GM23338 (cell line): Measurements from ENCODE around the gene MTMR3.

Experiments
- CTCF ChIP-seq, 2 experiments: fragments of 200-600 bp in 1 of 2; sonication (generic) in 1 of 2; conservative IDR thresholded peaks; 2 replicates each; pipeline versions ENCODE4 v1.5.1 to v1.6.1; 2016 to 2017; ENCODE audit warnings: antibody characterized with exemption in 2 of 2, low read depth in 2 of 2, mild to moderate bottlenecking in 2 of 2, moderate library complexity in 1 of 2
- EZH2 ChIP-seq: fragments of 200-600 bp; sonication (generic); IDR thresholded peaks from one replicate; pipeline ENCODE4 v1.8.0; 2017; ENCODE audit warnings: antibody characterized with exemption, mild to moderate bottlenecking, low read depth; ENCODE audit not compliant: unreplicated experiment
- EZH2phosphoT487 ChIP-seq: fragments of 200-600 bp; sonication (generic); IDR thresholded peaks from one replicate; pipeline ENCODE4 v1.8.1; 2018; ENCODE audit warnings: antibody characterized with exemption; ENCODE audit not compliant: unreplicated experiment
- JUNB ChIP-seq: IDR thresholded peaks from one replicate; pipeline ENCODE4 v1.6.1; 2016; ENCODE audit warnings: antibody characterized with exemption; ENCODE audit not compliant: unreplicated experiment
- POLR2AphosphoS5 ChIP-seq: IDR thresholded peaks from 2 replicates; pipeline ENCODE4 v1.6.1; 2016; ENCODE audit warnings: antibody characterized with exemption, low read depth
- TF ChIP-seq, protein P1 (sequence below): IDR thresholded peaks from one replicate; pipeline ENCODE4 v1.6.1; 2018; ENCODE audit warnings: antibody characterized with exemption; ENCODE audit not compliant: unreplicated experiment

DNA sequence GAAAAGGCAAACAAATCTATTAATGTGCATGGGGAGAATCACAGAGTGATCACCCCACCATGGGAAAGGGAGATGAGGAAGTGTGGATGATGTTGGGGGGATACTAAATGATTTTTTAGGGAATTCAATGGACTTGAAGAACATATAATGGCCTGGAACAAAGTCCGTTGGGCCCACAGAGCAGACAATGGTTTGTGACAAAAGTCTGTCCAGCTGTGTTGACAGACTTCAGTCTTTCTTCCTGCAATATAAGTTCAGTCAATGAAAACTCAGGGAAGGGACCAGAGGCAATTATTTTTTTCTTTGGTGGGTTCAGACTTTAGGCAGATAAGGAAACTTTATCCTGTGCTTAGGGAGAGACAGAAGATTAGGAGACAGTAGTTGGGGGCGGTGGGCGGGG, 179.3 kb downstream of the MTMR3 start:
- TF ChIP-seq EZH2, result no peak
- no peak for TF ChIP-seq CTCF (conservative IDR thresholded peaks at IDR 0.05; ENCODE audit: low read depth in 2 of 2)
- TF ChIP-seq, protein P1, sequence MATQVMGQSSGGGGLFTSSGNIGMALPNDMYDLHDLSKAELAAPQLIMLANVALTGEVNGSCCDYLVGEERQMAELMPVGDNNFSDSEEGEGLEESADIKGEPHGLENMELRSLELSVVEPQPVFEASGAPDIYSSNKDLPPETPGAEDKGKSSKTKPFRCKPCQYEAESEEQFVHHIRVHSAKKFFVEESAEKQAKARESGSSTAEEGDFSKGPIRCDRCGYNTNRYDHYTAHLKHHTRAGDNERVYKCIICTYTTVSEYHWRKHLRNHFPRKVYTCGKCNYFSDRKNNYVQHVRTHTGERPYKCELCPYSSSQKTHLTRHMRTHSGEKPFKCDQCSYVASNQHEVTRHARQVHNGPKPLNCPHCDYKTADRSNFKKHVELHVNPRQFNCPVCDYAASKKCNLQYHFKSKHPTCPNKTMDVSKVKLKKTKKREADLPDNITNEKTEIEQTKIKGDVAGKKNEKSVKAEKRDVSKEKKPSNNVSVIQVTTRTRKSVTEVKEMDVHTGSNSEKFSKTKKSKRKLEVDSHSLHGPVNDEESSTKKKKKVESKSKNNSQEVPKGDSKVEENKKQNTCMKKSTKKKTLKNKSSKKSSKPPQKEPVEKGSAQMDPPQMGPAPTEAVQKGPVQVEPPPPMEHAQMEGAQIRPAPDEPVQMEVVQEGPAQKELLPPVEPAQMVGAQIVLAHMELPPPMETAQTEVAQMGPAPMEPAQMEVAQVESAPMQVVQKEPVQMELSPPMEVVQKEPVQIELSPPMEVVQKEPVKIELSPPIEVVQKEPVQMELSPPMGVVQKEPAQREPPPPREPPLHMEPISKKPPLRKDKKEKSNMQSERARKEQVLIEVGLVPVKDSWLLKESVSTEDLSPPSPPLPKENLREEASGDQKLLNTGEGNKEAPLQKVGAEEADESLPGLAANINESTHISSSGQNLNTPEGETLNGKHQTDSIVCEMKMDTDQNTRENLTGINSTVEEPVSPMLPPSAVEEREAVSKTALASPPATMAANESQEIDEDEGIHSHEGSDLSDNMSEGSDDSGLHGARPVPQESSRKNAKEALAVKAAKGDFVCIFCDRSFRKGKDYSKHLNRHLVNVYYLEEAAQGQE, result no peak
- no peak for TF ChIP-seq POLR2AphosphoS5
- TF ChIP-seq EZH2phosphoT487, result no peak
- no peak for TF ChIP-seq JUNB
